Skin epidermis (tissue), 12 donors: ENCODE measurements around the gene BMP15.

ENCODE experiments used
- H3K27ac ChIP-seq, 21 experiments: fragments of 200-600 bp; sonication (generic) in 11 of 21; one replicate each; pipeline ENCODE4 v1.5.0; 2020; ENCODE audit warnings: mild to moderate bottlenecking in 3 of 21, inconsistent platforms in 2 of 21, moderate library complexity in 2 of 21
- H3K4me3 ChIP-seq, 7 experiments: fragments of 200-600 bp; sonication (generic) in 2 of 7; one replicate each; pipeline ENCODE4 v1.5.0; 2020; ENCODE audit warnings: inconsistent platforms in 2 of 7, mild to moderate bottlenecking in 2 of 7, moderate library complexity in 1 of 7

The BMP15 gene

DNA sequence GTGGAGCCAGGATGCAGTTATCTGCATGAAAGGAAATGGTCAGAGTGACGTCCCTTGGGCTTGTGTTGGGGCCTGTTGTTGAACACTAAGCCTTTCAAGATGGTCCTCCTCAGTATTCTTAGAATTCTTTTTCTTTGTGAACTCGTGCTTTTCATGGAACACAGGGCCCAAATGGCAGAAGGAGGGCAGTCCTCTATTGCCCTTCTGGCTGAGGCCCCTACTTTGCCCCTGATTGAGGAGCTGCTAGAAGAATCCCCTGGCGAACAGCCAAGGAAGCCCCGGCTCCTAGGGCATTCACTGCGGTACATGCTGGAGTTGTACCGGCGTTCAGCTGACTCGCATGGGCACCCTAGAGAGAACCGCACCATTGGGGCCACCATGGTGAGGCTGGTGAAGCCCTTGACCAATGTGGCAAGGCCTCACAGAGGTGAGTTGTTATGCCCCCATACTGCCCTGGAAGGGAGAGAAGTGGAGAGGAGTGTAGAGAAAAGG, at the start of gene BMP15:
Gene BMP15, plus strand, starts transcription at position 51 of the 492 bp plus-strand sequence. Its CDS starts 49 bp downstream, at position 100.
- H3K27ac ChIP-seq = no peak within 1 kb of the TSS
- H3K4me3 ChIP-seq = no peak within 1 kb of the TSS

GRCh38 chrX:50863471-50863870, 47.1 kb upstream of the BMP15 start:
- Histone ChIP-seq H3K4me3 (no peak overlapping the region), H3K27ac (no peak overlapping the region)

DNA sequence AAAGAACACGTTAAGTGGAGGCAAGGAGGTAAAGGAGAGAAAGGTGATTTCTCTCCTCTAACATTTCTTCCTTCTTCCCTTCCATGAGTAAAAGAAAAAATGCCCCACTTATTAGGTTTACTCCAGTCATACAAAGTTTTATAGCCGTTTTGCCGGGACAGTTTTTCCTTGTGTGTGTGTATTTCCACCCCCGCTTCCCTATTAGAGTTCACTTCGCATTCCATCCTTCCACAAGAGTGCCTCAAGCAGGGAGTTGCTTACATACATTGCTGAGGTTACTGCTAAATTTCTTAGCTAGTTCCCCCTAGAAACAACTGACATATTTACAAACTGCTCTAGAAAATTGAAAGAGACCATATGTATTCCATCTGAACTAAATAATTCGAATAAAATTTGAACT, 45.2 kb upstream of the BMP15 start:
- Histone ChIP-seq H3K27ac (no peak overlapping the region), H3K4me3 (no peak overlapping the region)

DNA sequence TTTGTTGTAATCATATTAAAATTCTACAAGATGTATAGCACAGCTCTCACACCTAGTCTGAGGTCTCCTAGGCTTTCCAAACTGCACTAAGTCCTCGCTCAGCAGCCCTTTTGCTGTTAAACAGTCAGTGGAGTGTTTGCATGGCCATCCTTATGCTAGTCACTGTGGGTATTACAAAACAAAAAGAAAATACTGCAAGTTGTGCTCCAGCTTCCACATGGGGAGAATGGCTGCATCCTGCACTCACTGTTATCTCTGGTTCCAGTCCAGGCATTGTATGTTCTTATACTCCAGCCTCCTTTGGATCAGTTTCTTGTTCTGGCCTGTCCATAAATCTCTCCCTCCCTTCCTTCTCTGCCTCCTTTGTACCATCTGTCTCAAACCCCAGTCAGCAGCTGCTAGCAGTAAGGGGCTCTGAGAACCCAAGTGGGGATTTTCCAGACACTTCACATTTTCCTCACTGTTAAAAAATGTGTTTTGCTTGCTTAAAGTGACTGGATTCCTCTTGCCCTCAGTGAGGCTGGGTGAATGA, 38.5 kb upstream of the BMP15 start:
- H3K4me3 ChIP-seq = no peak overlapping the region
- H3K27ac ChIP-seq = no peak overlapping the region

- H3K27ac ChIP-seq = no peak overlapping the region
- H3K4me3 ChIP-seq = no peak overlapping the region
Observed at GRCh38 chrX:50874876-50875275, 35.7 kb upstream of the BMP15 start.

GRCh38 chrX:50876551-50876950, 34.0 kb upstream of the BMP15 start:
- H3K27ac ChIP-seq = no peak overlapping the region
- no peak overlapping the region for H3K4me3 ChIP-seq

- H3K4me3 ChIP-seq = no peak overlapping the region
- no peak overlapping the region for H3K27ac ChIP-seq
Observed at GRCh38 chrX:50877310-50877709, 33.2 kb upstream of the BMP15 start.

DNA sequence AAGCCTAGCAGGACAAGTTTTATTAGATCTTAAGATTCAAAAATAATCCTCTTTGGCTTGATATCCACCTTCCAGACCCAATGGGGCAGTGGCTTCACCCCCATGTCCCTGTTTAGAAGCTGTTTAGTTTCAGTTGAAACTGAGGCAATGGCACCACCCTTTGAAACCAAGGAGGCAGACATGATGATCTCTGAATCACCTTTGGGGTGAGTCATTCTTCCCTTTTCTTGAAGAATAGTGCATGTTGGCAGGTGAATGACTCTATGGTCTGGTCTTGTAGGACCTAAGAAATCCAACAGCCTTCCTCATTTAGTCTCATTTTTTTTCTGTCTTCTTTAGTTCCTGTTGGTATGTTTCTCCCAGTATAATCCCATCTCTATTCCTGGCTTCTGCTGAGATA, 29.5 kb upstream of the BMP15 start:
- H3K27ac ChIP-seq = no peak overlapping the region

GRCh38 chrX:50888884-50889283, 21.7 kb upstream of the BMP15 start:
- Histone ChIP-seq H3K27ac (no peak overlapping the region), H3K4me3 (no peak overlapping the region)

More for the DNA sequence above, 29.5 kb upstream of the BMP15 start:
- no peak overlapping the region for H3K4me3 ChIP-seq

GRCh38 chrX:50889582-50889981, 21.0 kb upstream of the BMP15 start:
- H3K4me3 ChIP-seq = no peak overlapping the region
- no peak overlapping the region for H3K27ac ChIP-seq

DNA sequence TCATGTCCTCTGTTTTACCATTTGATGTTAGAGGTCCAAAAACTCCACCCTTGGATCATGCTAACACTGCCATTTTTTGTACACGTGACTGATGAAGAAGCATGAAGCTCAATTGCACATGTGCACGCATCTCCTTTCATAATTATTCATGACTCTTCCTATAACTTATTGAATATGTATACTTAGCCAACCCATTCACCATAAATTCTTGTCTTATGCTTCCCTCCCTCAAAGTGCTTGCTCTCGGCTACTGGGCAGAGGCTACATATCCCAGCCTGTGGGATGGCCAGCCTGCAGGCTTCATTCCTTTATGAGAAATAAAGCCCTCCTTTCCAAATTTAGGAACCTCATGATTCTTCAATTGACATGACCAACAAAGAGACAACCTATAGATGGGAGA, 17.5 kb upstream of the BMP15 start:
- H3K4me3 ChIP-seq = no peak overlapping the region
- no peak overlapping the region for H3K27ac ChIP-seq

DNA sequence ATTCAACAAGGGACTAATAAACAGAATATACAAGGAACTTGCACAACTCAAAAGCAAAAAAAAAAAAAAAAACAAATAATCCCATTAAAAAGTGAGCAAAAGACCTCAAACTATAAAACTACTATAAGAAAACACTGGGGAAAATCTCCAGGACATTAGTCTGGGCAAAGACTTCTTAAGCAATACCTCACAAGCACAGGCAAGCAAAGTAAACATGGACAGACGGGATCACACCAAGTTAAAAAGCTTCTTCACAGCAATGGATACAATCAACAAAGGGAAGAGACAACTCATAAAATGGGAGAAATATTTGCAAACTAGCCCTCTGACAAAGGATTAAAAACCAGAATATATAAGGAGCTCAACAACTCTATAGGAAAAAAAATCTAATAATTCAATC, 17.1 kb upstream of the BMP15 start:
- Histone ChIP-seq H3K4me3 (no peak overlapping the region), H3K27ac (no peak overlapping the region)

DNA sequence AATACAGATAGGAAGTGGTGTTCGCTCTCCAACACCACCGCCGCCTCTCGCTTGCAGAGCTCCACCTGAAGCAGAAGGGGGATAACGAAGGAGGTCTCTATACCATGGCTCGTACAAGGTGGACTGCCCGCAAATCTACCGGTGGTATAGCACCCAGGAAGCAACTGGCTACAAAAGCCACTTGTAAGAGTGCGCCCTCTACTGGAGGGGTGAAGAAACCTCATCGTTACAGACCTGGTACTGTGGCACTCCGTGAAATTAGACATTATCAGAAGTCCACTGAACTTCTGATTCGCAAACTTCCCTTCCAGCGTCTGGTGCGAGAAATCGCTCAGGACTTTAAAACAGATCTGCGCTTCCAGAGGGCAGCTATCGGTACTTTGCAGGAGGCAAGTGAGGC, 5.2 kb upstream of the BMP15 start:
- Histone ChIP-seq H3K27ac (no peak overlapping the region), H3K4me3 (no peak overlapping the region)

DNA sequence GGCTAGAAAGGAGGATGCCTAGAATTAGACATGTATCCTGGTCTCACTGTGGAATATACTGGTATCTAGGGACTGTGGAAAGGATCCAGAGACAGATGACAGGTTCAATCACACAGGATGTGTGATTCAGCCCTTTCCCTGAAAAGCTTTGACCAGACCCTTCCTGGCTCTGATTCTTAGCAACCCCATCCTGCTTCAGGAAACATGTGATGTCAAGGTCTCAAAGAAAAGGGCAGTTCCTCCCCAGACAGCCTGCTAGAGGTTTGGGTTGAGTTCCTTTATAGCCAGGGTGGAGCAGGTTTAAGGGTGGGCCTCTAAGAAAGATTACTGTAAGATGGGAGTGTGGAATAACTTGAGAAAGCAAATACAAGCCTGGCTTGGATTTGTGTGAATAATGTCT, 3.0 kb downstream of the BMP15 start:
- Histone ChIP-seq H3K4me3 (no peak overlapping the region), H3K27ac (no peak overlapping the region)

DNA sequence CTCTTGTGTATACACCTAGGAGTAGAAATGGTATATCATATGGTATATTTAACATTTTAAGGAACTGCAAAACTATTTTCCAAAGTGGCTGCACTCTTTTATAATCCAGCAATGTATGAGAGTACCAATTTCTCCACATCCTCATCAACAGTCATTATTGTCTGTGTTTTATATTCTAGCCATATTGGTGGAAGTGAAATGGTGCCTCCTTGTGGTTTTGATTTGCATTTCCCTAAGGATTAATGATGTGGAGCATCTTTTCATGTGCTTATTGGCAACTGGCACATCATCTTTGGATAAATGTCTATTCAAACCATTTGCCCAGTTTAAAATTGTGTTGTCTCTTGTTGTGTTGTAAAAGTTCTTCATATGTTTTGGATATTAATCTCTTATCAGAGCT, 9.6 kb downstream of the BMP15 start:
- no peak overlapping the region for H3K4me3 ChIP-seq
- no peak overlapping the region for H3K27ac ChIP-seq

DNA sequence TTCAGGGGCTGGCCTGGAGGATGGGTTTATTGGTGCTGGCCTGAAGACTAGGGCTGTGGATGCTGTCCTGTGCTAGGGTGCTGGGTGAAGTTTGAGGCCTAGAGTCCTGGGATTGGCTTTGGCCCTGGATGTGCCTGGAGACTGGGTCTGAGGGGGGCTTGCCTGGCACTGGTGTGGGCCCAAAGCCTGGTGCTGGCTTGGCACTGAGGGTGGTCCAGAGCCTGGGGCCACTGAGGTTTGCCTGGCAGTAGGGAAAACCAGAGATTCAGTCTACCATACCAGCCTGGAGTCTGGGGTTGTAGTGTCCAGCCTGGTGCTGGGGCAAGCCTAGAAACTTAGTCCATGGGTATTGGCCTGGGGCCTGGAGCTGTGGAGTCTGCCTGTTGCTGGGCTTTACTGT, 16.6 kb downstream of the BMP15 start:
- Histone ChIP-seq H3K27ac (no peak overlapping the region), H3K4me3 (no peak overlapping the region)

GRCh38 chrX:50941638-50942037, 31.1 kb downstream of the BMP15 start:
- no peak overlapping the region for H3K27ac ChIP-seq
- H3K4me3 ChIP-seq = no peak overlapping the region

DNA sequence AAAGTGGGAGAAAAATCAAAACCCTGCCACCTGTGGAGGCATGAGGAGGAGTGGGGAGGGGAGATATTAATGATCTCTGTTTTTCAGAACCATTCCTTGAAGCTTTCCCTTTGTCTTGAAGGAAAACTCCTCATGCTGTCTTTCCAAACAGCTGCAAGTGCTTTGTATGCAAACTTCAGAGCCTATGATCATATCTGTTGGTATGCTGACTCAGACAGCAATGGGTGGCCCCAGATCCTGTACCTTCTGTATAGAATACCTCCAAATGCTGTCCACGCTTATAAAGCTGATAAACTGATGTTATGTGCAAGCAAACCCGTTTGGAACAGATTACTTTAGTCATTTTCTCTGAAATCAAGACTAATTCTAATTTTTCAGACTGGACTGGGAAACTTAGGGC, 31.9 kb downstream of the BMP15 start:
- no peak overlapping the region for H3K27ac ChIP-seq
- no peak overlapping the region for H3K4me3 ChIP-seq

DNA sequence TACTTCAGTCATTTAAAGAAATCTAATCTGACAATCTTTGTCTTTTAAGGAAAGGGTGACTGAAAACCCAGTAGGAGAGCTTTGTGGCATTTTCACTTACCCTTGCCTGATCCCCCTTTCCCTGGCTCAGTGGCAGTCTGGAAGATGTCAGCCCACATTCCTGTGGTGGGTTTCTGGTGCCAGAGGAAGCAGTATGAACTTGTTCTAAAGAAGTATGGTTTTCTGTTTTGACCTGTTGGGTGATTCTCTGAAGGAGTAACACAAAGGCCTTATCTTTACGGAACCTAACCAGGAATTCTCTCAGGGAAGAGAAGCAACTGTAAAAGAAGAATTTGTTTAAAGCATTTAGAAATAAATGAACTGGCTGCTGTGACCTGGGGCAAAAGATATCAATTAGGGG, 41.9 kb downstream of the BMP15 start:
- no peak overlapping the region for H3K4me3 ChIP-seq

GRCh38 chrX:50953832-50954231, 43.3 kb downstream of the BMP15 start:
- H3K4me3 ChIP-seq = no peak overlapping the region
- no peak overlapping the region for H3K27ac ChIP-seq

More for the DNA sequence above, 41.9 kb downstream of the BMP15 start:
- H3K27ac ChIP-seq = no peak overlapping the region

GRCh38 chrX:50962156-50962555, 51.6 kb downstream of the BMP15 start:
- Histone ChIP-seq H3K27ac (no peak overlapping the region), H3K4me3 (no peak overlapping the region)

GRCh38 chrX:50963842-50964241, 53.3 kb downstream of the BMP15 start:
- no peak overlapping the region for H3K4me3 ChIP-seq
- H3K27ac ChIP-seq = no peak overlapping the region
